H9 (cell line): ENCODE measurements around the gene INTS6. TPM values are rescaled to one million over a fixed set of nuclear protein-coding genes. Genes with fewer than 3 reads are reported as not detected.

Experiments
- DNase-seq: peaks from one replicate; pipeline ENCODE4 v3.0.0-alpha.2; 2017
- H2AFZ ChIP-seq: one replicate; pipeline ENCODE4 v1.6.1; 2013; ENCODE audit warnings: mild to moderate bottlenecking, low read length, control low read depth, moderate library complexity
- H2AK5ac ChIP-seq: 2 replicates; pipeline ENCODE4 v1.6.1; 2013; ENCODE audit warnings: low read length, control low read depth, mixed read lengths; ENCODE audit not compliant: insufficient read length
- H2BK120ac ChIP-seq: one replicate; pipeline ENCODE4 v1.6.1; 2013; ENCODE audit warnings: low read depth, mild to moderate bottlenecking, low read length, control low read depth, inconsistent platforms; ENCODE audit not compliant: poor library complexity, severe bottlenecking
- H2BK12ac ChIP-seq: 2 replicates; pipeline ENCODE4 v1.6.1; 2013; ENCODE audit warnings: low read length, control low read depth, mixed read lengths, low read depth; ENCODE audit not compliant: insufficient read length
- H2BK15ac ChIP-seq: 2 replicates; pipeline ENCODE4 v1.6.1; 2013; ENCODE audit warnings: low read depth, low read length, control low read depth
- H2BK20ac ChIP-seq: one replicate; pipeline ENCODE4 v1.6.1; 2013; ENCODE audit warnings: low read depth, mild to moderate bottlenecking, low read length, control low read depth, inconsistent platforms; ENCODE audit not compliant: poor library complexity, severe bottlenecking
- H2BK5ac ChIP-seq: 2 replicates; pipeline ENCODE4 v1.6.1; 2013; ENCODE audit warnings: low read length, control low read depth, mixed read lengths; ENCODE audit not compliant: insufficient read length
- H3K14ac ChIP-seq: 2 replicates; pipeline ENCODE4 v1.6.1; 2013; ENCODE audit warnings: low read length, control low read depth; ENCODE audit not compliant: insufficient read depth
- H3K18ac ChIP-seq: 2 replicates; pipeline ENCODE4 v1.6.1; 2013; ENCODE audit warnings: low read depth, mild to moderate bottlenecking, mixed read lengths, low read length, control low read depth; ENCODE audit not compliant: insufficient read length
- H3K23ac ChIP-seq: 2 replicates; pipeline ENCODE4 v1.6.1; 2013; ENCODE audit warnings: low read length, control low read depth, mixed read lengths, low read depth; ENCODE audit not compliant: insufficient read length
- H3K23me2 ChIP-seq: 2 replicates; pipeline ENCODE4 v1.6.1; 2013; ENCODE audit warnings: low read depth, mild to moderate bottlenecking, mixed read lengths, low read length, control low read depth; ENCODE audit not compliant: insufficient read length, poor library complexity, severe bottlenecking
- H3K27ac ChIP-seq: 2 replicates; pipeline ENCODE4 v1.5.1; 2013; ENCODE audit warnings: low read length, control low read depth, mixed read lengths, low read depth; ENCODE audit not compliant: insufficient read length
- H3K27me3 ChIP-seq: 2 replicates; pipeline ENCODE4 v1.6.1; 2013; ENCODE audit warnings: low read length, control low read depth, inconsistent platforms; ENCODE audit not compliant: insufficient read depth
- H3K4ac ChIP-seq: 2 replicates; pipeline ENCODE4 v1.6.1; 2013; ENCODE audit warnings: low read depth, mild to moderate bottlenecking, control low read depth, inconsistent platforms, low read length, moderate library complexity
- H3K4me1 ChIP-seq: 2 replicates; pipeline ENCODE4 v1.6.1; 2013; ENCODE audit warnings: low read length, control low read depth, inconsistent platforms; ENCODE audit not compliant: insufficient read depth
- H3K4me2 ChIP-seq: 2 replicates; pipeline ENCODE4 v1.6.1; 2013; ENCODE audit warnings: low read length, control low read depth, mixed read lengths; ENCODE audit not compliant: insufficient read length, insufficient read depth
- H3K56ac ChIP-seq: 2 replicates; pipeline ENCODE4 v1.6.1; 2013; ENCODE audit warnings: low read depth, mild to moderate bottlenecking, mixed read lengths, low read length, control low read depth; ENCODE audit not compliant: insufficient read length
- H3K79me1 ChIP-seq: 2 replicates; pipeline ENCODE4 v1.6.1; 2013; ENCODE audit warnings: low read depth, mild to moderate bottlenecking, moderate library complexity, low read length, control low read depth, inconsistent platforms; ENCODE audit not compliant: insufficient read depth, poor library complexity, severe bottlenecking
- H3K79me2 ChIP-seq: 2 replicates; pipeline ENCODE4 v1.6.1; 2013; ENCODE audit warnings: low read length, control low read depth, inconsistent platforms; ENCODE audit not compliant: insufficient read depth
- H3K9ac ChIP-seq: 2 replicates; pipeline ENCODE4 v1.6.1; 2013; ENCODE audit warnings: low read length, control low read depth, mixed read lengths; ENCODE audit not compliant: insufficient read length; ENCODE audit errors: extremely low read depth
- H3K9me3 ChIP-seq: one replicate; pipeline ENCODE4 v1.6.1; 2013; ENCODE audit warnings: low read depth, low read length, inconsistent platforms; ENCODE audit not compliant: control insufficient read depth
- H3T11ph ChIP-seq: one replicate; pipeline ENCODE4 v1.6.1; 2013; ENCODE audit warnings: mild to moderate bottlenecking, low read length, control low read depth, inconsistent platforms
- H4K20me1 ChIP-seq: one replicate; pipeline ENCODE4 v1.6.1; 2013; ENCODE audit not compliant: control insufficient read depth, insufficient read length, insufficient read depth
- H4K5ac ChIP-seq: 2 replicates; pipeline ENCODE4 v1.6.1; 2013; ENCODE audit warnings: low read depth, mild to moderate bottlenecking, mixed read lengths, low read length, control low read depth; ENCODE audit not compliant: insufficient read length
- H4K8ac ChIP-seq: replicated peaks from 2 replicates; pipeline ENCODE4 v1.6.1; 2013; ENCODE audit warnings: low read length, control low read depth, mixed read lengths, low read depth; ENCODE audit not compliant: insufficient read length
- H4K91ac ChIP-seq: 2 replicates; pipeline ENCODE4 v1.6.1; 2013; ENCODE audit warnings: low read depth, mild to moderate bottlenecking, moderate library complexity, mixed read lengths, low read length, control low read depth; ENCODE audit not compliant: insufficient read length
- H3K27ac Mint-ChIP-seq, 3 experiments: 2 replicates in 2 of 3; 3 replicates in 1 of 3; pipeline ENCODE4 v1.8.0; 2020 to 2021; ENCODE audit warnings: mixed read lengths in 3 of 3, mild to moderate bottlenecking in 1 of 3, moderate library complexity in 1 of 3
- H3K27me3 Mint-ChIP-seq: 2 replicates; pipeline ENCODE4 v1.8.0; 2021; ENCODE audit warnings: low read depth, mild to moderate bottlenecking, moderate library complexity, mixed read lengths
- H3K36me3 Mint-ChIP-seq, 3 experiments: 2 replicates in 2 of 3; 3 replicates in 1 of 3; pipeline ENCODE4 v1.8.0; 2020 to 2021; ENCODE audit warnings: low read depth in 3 of 3, mixed read lengths in 3 of 3; ENCODE audit not compliant: insufficient read depth in 1 of 3
- H3K4me1 Mint-ChIP-seq, 2 experiments: 2 replicates each; pipeline ENCODE4 v1.8.0; 2020; ENCODE audit warnings: mixed read lengths in 2 of 2
- H3K4me3 Mint-ChIP-seq, 2 experiments: 2 replicates in 1 of 2; 3 replicates in 1 of 2; pipeline ENCODE4 v1.8.0; 2020 to 2021; ENCODE audit warnings: mild to moderate bottlenecking in 2 of 2, mixed read lengths in 2 of 2, moderate library complexity in 1 of 2
- H3K9me3 Mint-ChIP-seq, 2 experiments: 2 replicates in 1 of 2; 3 replicates in 1 of 2; pipeline ENCODE4 v1.8.0; 2020; ENCODE audit warnings: mild to moderate bottlenecking in 2 of 2, mixed read lengths in 2 of 2, moderate library complexity in 1 of 2
- WGBS: extraction: QIAGEN DNeasy Blood & Tissue Kit; methylation state at CpG from one replicate; pipeline ENCODE4 v1.1.7; 2013; ENCODE audit warnings: missing lambda C conversion rate, low lambda C conversion rate, mixed read lengths; ENCODE audit not compliant: insufficient read length; ENCODE audit errors: extremely low coverage; 5-methylcytosine and 5-hydroxymethylcytosine counted together
- total RNA-seq: library from RNA; stranded (reverse); gene quantifications from 2 replicates; pipeline ENCODE4 v1.2.1, GENCODE V29; 2021
- TF ChIP-seq, protein P1 (sequence below): fragments of 200-600 bp; sonication (generic); conservative IDR thresholded peaks from 3 replicates; pipeline ENCODE4 v1.8.0; 2021; ENCODE audit warnings: antibody characterized with exemption, mild to moderate bottlenecking

The INTS6 gene
- total RNA-seq, 1 experiment from 2014 or later, result 61.2 TPM

DNA sequence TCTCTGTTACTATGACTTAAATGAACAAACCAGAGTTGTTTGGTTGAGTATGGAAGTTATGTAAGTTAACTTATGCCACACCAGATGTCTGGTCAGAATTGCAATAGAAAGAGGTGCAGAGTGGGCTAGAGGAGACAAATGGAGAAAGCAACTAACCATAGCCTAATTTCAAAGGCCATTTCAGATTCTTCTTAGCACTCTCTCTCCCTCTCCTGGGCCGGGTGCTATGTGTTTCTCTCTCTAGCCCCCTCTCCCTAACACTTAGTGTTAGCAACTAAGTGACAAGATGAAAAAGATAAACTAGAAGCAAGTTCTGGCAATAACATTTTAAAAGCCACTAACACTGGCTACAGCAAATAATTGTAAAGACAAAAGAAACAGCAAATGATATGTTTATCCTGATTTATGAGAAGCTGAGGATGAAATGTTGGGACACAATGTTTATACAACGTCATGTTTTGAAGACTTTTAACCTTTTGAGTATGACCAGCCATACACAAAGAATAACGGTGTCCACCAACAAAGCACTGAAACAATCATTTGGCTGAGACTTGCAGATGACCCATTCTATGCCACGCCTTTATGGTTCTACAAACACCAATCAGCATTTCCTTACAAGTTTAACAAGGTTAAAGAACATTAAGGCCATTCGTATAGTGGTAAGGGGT lies 94.8 kb downstream of the INTS6 start:
- H4K20me1 ChIP-seq, result no peaks in the 10 kb centered on the region
- no peak overlapping the region for H3K4ac ChIP-seq
- no peak overlapping the region for H2BK5ac ChIP-seq
- no peak overlapping the region for H3K56ac ChIP-seq
- no peak overlapping the region for H3K18ac ChIP-seq
- no peak overlapping the region for H4K91ac ChIP-seq
- no peaks in the 10 kb centered on the region for H3K27me3 ChIP-seq
- no peak overlapping the region for H3K14ac ChIP-seq
- Mint-ChIP-seq H3K27me3 (no peaks in the 10 kb centered on the region), H3K4me1 (peaks cover 15 to 40% of the 10 kb centered on the region in 2 experiments), H3K9me3 (no peaks in the 10 kb centered on the region), H3K27ac (peak overlapping the region in 2 of 3 experiments; percentile 3 to 6; a peak in 3 of 7 replicates), H3K4me3 (no peak overlapping the region), H3K36me3 (peaks cover under 1 to 14% (median 1%) of the 10 kb centered on the region in 3 experiments; a peak in 4 of 7 replicates)
- H3K79me2 ChIP-seq, result no peaks in the 10 kb centered on the region
- TF ChIP-seq, protein P1, sequence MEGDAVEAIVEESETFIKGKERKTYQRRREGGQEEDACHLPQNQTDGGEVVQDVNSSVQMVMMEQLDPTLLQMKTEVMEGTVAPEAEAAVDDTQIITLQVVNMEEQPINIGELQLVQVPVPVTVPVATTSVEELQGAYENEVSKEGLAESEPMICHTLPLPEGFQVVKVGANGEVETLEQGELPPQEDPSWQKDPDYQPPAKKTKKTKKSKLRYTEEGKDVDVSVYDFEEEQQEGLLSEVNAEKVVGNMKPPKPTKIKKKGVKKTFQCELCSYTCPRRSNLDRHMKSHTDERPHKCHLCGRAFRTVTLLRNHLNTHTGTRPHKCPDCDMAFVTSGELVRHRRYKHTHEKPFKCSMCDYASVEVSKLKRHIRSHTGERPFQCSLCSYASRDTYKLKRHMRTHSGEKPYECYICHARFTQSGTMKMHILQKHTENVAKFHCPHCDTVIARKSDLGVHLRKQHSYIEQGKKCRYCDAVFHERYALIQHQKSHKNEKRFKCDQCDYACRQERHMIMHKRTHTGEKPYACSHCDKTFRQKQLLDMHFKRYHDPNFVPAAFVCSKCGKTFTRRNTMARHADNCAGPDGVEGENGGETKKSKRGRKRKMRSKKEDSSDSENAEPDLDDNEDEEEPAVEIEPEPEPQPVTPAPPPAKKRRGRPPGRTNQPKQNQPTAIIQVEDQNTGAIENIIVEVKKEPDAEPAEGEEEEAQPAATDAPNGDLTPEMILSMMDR, result 0 out of 3 replicates have a peak, but pooled peaks have one; percentile 21
- H2BK12ac ChIP-seq, result no peak overlapping the region
- no peak overlapping the region for H3K23ac ChIP-seq
- no peaks in the 10 kb centered on the region for H3K9me3 ChIP-seq
- no peak overlapping the region for H4K5ac ChIP-seq
- no peak overlapping the region for H2BK20ac ChIP-seq
- H2AFZ ChIP-seq, result no peak overlapping the region
- no peak overlapping the region for H2BK15ac ChIP-seq
- no peak overlapping the region for H4K8ac ChIP-seq
- no peaks in the 10 kb centered on the region for H3K23me2 ChIP-seq
- no peak overlapping the region for H2BK120ac ChIP-seq
- no peak overlapping the region for H3K9ac ChIP-seq
- DNase-seq, result no peak
- no peak overlapping the region for H3K4me2 ChIP-seq
- no peak overlapping the region for H3T11ph ChIP-seq
- H3K79me1 ChIP-seq, result no peaks in the 10 kb centered on the region
- peaks cover 2% of the 10 kb centered on the region; the same call in 1 of the 2 replicates for H3K4me1 ChIP-seq
- no peak overlapping the region for H3K27ac ChIP-seq
- H2AK5ac ChIP-seq, result no peak overlapping the region
- WGBS, result no CpG with 5 or more reads among the region's 5 CpGs
